NCI-H82 treated with DMSO at 0.1 percent for 48 hours (cell line): ENCODE results near the gene RBM33.
"Not testable (repeated sequence)": the region's sequence is repeated elsewhere in the genome, so short reads cannot be mapped to it uniquely, and the experiment has no call there.

Experiments
- DNase-seq: peaks from one replicate; lab custom pipeline; 2025; ENCODE audit not compliant: unreplicated experiment; lab: John Stamatoyannopoulos, UW

RBM33 gene

DNA sequence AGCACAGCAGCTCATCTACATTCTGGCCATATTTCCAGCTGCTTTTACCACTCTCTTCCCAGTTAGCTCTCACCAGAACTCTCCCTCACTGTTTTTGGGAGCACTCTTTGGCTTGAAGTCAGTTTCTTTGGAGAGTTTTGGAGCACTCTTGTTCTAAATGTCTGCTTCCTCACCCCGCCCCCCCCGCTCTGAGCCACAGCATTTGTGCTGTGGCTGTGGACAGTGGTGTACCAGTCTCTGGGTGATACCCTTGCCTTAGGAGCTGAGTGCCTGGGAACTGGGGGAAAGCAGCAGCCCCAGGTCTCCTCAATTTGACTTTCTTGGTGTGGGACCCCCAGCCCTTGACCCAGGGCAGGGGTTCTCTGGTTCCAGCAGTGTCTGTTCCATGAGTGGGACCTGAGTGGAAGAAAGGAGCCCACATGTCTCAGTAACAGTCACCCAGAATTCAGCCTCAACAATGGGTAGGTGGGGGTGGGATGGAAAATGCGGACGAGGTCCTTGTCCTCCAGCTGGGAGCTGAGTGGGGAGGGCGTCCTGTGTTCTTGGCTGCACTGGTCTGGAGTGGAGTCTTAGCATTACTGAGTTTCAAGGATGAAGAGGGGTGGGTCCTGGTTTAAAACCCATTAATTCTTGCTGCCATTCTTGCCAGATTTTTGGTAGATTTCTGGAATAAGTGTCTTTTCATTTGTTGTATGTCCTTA lies 18.0 kb downstream of the RBM33 start:
- no peak for DNase-seq

GRCh38 chr7:155663937-155664336 lies 19.5 kb downstream of the RBM33 start:
- no peak for DNase-seq

DNA sequence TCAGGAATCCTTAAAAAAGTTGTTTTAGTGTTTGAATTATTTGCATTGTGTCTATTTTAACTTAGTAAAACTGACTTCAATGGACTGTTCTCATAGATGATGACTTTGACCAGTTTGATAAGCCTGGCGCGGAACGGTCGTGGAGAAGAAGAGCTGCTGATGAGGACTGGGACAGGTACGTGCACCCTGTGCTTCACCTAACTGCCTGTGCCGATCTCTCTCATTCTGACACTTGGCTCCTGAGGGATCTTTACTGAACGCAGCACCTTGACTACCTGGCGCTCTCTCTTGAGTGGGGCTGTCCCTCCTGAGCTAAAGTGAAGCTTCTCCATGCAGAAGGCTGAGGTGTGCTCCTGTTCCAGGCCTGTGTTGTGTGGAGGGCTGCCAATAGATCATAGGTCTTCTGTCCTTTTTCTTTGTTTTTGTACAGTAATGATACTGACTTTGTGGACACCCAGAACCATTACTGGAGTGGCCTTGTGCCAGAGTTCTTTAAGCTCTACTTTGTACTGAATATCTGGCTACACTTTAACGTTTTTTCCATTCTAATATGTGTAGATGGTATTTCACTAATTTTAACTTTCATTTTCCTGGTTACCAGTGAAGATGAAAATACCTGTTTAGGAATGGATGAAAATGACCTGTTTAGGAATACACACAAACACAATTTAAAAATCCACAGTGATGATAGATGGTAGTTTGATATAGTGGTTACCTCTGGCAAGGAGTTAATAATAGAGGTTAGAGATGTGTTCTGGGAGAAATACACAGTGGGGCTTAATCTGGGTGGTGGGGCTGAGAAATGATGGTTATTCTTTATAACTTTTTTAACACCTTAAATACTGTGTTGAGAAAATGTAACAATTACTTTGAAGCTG lies 20.9 kb downstream of the RBM33 start:
- DNase-seq, result no peak

DNA sequence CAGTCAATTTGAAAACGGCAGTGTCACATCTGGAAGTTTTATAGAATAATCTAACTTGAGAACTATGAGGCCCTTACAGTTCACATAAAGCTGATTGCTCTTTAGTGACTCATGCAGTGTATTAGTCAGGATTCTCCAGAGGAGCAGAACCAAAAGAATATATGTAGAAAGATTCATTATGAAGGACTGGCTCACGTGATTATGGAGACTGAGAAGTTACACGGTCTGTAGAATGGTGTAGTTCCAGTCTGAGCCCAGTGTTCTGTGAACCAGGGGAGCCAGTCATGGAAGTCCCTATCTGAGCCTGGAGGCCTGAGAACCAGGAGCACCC lies 21.5 kb downstream of the RBM33 start:
- no peak for DNase-seq

- DNase-seq, result no peak
Measured at GRCh38 chr7:155667241-155667829, 22.9 kb downstream of the RBM33 start.

- no peak for DNase-seq
Measured at GRCh38 chr7:155669717-155670505, 25.4 kb downstream of the RBM33 start.

DNA sequence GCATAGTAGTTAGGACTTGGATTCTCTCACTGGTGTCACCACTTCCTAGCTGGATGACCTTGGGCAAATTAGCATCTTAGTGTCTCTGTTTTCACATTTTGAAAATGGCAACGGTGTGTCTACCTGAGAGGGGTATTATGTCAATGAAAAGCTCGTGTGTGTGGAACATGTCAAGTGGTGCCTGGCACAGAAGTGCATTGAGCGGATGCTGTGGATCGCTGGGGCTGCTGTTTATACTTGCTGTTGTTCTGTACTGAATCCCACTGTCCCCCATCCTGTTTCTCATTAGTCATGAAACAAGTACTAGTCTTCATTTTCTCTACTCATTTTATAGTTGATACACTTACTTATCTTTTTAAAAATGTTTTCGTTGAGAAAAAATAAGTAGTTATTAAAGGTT lies 26.1 kb downstream of the RBM33 start:
- DNase-seq, result no peak

DNA sequence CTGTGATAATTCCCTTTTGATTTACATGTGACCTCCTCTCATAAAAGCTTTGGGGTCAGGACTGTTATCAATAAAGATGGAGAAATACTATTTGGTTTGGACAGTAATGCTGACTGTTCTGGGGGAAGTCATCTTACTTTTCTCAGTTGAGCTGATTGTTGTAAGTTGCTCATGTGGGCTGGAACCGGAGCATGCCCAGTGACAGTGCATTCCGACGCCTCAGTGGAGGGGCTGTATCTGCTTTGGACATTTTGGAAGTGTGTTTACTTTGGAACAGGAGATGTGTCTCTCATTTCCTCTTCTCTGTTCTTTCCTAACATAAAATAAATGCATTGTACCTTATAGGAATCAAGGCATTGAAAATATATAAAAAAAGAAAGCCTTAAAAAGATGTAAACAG lies 30.1 kb downstream of the RBM33 start:
- no peak for DNase-seq

DNA sequence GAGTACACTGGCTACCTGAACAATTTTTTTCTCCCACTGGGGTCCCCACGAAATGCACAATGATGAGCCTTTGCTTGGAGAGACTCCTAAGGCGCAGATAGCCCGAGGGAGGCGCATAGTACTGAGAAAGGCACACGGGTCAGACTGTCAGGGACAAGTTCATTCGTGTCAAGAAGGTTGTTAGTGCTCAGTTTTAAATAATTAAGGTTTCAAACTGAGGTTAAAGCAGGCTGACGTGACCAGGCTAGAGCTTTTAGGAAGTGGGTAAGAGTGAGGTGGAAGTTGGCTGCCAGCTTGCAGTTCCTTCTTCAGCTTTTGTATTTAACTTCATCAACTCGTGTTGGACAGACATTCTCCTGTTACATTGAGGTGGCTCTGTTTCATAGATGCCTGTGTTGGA lies 31.6 kb downstream of the RBM33 start:
- DNase-seq, result no peak

DNA sequence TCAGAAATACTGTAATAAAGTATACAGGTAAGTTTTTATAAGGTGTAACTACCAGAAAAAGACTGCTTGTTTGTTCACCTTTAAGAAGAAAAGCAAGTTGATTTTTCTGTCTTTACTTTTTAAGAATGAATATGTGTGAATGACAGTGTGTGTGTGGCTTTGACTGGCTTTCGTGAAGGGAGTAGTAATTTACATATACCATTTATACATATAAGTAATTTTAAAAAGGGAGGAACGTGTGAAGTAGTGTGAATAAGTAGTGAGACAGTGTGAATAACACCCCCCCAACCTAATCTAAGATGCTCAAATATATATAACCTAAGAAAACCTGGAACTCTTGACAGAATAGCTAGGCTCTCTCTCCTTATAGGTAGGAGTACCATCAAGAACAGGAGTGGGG lies 33.2 kb downstream of the RBM33 start:
- DNase-seq, result no peak

DNA sequence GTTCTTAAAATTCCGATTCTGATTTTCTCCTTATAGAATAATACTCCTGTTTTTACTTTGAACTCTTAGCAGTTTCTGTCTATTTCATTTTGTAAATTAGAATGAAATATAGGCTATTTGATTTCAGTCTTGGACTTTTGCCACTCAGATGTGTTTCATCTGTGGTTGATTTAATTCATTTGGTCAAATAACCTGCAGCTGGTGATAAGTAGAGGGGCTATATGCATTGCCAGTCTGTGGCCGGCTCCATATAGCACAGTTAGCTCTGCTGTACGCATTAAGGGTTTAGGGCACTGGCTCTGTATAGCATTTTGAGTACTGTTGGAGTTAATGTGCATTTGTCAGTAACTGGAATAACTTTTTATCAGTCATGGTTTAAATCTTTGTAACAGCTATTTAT lies 35.7 kb downstream of the RBM33 start:
- no peak for DNase-seq

DNA sequence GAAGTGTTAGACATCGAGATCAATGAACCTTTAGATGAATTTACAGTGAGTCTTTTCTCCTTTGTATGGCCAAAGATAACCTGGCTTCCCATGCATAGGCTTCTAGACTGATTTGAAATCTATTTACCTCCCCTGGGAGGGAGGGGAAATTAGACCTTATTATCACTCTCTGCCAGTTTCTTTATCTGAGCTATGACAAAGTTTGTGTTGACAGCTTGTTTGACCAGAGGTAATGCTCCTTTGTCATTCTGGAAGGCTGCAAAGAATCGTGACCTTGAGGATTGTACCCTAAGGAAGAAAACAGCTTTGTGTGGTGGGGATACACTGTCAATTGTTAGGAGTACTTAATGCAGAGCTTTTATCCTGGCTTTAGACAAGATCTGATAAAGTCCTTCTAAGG lies 36.4 kb downstream of the RBM33 start:
- DNase-seq, result no peak

DNA sequence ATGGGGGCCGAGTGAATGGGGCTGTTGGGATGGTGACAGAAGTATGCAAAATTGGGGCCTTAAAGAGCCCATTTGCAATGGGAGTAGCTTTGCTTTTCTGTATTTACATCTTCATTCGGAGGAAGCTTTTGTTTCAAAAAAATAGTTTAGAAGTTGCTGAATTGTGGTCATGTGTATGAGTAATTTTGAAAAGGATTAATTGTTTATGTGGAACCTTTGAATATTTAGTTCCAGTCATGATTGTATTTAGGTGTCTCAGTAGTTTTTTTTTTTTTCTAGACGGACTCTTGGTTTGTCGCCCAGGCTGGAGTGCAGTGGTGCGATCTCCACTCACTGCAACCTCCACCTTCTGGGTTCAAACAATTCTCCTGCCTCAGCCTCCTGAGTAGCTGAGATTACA lies 37.2 kb downstream of the RBM33 start:
- no peak for DNase-seq

- no peak for DNase-seq
Measured at GRCh38 chr7:155682484-155682883, 38.0 kb downstream of the RBM33 start.

DNA sequence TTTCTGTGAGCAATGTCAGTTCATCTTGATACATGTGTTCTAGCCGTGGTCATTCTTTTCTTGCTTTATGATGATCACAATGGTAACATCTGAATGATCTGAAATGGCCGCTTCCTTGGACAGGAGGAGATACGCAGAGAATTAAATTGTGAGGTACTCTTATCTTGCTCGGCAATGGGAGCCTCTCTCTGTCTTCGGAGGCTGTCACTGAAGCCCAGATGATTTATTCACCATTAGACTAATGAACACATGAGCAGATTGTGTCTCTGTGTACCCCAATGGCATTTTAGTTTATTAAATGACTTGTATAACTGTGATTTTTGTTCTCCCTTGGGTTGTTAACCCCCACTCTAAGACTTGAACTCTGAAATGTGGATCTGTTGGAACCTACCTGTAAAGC lies 38.6 kb downstream of the RBM33 start:
- no peak for DNase-seq

DNA sequence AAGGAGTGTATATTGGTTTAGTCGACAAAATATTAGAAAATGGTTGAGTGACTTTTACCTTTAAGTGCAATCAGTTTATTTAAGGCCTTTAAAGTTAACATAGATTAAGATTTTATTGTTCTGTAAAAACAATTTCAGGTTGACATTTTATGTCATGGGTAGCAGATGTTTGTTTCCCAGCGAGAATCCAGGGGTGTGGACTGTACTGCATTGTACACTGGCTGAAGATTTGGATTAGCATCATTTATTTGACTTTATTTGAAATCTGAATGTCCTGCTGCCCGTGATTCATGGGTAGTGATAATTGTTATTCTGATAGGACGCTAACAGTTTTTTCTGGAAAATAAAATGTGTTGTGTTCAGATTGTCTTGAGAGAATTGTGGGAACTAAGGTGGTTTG lies 39.3 kb downstream of the RBM33 start:
- DNase-seq, result no peak

GRCh38 chr7:155684543-155684942 lies 40.1 kb downstream of the RBM33 start:
- no peak for DNase-seq

DNA sequence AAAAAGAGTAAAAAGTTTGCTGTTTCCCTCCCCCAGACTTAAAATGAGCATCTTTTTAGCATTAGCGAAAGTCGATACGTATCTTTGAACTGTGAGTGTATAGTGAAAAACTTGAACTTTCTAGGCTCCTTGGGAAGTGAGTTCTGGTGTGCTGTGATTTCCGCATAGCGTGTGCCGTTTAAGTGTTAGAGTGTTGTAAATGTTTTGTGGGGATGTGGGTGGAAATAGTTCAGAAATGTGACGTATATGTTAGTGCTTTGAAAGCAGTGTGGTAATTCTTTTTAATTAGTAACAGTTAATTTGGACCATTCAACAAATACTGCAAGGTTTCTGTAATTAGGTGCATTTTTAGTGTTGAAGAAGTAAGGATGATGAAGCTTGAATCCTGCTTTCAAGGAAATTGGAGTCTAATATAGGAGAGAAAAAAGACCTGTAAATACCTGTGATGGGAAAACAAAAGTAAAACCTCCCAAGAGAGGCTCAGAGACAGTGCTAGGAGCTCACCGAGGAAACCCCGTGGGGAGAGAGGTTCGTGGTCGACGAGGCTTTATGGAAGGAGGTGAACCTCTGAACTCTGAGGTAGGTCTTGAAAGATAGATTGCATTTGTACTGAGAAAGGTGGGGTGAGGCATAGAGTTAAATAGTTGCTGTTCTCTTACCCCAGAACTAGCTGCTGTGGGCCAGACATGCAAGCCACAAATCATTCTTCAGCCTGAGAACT lies 40.8 kb downstream of the RBM33 start:
- DNase-seq, result no peak

DNA sequence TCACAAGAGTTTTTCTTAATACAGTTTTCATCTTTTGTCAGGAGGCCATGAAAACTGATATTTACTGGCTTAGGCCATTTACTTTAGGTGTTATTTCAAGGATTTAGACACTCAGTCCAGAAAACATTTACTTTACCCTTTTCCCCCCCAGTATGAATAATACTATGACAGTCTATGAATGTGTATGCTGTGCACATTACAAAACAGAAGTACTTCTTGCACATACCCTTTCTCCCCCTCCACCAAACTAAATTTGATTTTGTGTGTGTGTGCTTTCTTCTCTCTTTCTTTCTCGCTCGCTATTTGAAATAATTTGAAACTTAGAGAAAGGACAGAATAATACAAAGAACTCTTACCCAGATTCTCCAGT lies 41.3 kb downstream of the RBM33 start:
- DNase-seq, result no peak

GRCh38 chr7:155686620-155687324 lies 42.3 kb downstream of the RBM33 start:
- not testable (repeated sequence) for DNase-seq
